ENCODE data around the gene IARS1.

Gene IARS1

DNA sequence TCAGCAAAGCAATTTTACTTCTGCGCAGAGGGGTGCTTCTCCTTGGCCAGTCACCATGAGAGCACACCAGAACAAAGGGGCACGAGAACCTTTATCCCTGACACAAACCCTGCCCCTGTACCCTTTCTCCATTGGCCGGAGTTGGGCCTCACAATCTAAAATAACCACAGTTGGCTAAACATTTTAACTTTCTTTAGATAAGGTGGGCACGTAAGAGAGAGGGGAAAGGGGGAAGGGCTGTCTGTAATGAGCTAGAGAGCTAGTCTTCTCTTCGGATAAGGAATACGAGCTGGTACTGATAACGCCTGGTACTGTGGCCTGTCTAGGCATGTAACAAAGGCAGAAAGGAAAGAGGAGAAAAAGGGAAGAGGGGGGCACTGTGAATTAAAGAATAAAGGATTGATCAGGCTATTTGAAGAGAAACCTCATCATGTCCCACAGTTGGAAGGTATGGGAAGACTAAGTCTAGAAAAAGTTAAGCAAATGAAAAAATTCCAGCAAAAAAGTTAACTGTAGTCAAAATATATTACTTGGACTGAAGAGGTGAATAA is 1.8 kb upstream of the IARS1 start:
- DNase-seq (ENCODE audit: low read depth in 2 of 2), result no peak

- no peak for DNase-seq (ENCODE audit: low read depth in 2 of 2)
Observed at GRCh38 chr9:92294297-92294676, 790 bp upstream of the IARS1 start.

- no peak for DNase-seq (ENCODE audit: low read depth in 2 of 2)
Observed at GRCh38 chr9:92293075-92293354, 482 bp downstream of the IARS1 start.

DNA sequence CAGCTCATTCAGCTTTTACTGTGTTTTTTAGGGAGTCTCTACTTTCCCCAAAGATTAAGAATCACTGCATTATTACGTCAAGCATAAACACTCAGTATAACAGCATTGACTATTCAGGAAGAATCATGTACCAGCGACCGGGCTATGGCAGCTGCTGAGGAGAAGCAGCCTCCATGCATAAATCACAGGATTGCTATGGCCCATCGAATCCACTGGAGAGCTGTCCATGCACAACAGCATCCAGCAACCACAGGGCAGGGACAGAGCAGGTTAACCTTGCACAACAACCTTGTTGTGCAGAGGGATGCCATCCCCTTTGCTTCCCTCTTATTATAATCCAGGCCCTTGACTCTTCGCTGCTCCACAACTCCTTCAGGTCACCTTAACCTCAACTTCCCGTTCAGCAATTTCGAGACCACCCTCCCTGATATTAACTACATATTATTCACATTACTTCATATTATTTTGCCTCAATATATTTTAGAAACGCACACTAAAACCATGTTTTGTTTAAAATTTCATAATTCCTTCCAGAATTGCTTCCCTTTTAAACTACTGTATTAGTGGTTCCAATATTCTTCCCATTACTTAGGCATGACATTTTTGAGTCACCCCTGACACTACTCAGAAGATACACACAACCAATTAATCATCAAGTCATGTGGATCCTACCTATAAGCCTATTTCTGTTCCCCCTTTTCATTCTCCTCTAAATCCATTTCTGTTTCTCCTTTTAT is 991 bp downstream of the IARS1 start:
- DNase-seq (ENCODE audit: low read depth in 2 of 2), result no peak

GRCh38 chr9:92291577-92291976 is 1.9 kb downstream of the IARS1 start:
- DNase-seq (ENCODE audit: low read depth in 2 of 2), result no peak

DNA sequence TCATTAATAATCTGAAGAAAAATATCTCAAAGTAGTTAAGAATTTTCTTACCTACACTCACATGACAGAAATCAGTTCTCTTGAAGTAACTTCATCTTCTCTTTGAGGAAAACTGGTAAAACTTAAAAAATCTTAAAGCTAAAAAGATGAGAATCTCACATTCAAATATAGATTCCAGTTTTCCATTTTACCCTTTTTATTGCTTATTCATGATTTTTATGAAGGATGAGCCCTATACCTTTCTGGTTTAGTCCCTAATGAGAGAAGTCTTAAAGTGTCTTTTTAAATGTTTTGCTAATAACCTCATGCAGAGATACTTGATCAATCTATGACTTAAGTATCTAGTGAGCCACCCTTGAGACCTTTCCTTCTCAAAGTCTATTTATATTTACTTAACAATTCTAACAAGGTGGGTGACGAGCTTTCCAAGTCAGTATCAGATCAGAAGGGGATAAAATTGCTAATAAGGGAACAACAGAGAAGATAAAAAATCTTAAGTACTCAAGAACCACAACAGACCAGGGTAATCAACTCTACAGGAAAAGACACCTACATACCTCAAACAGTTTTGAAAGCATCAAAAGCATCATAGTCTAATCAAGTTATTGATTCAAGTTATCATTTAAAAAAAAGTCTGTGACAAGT is 2.6 kb downstream of the IARS1 start:
- no peak for DNase-seq (ENCODE audit: low read depth in 2 of 2)

DNA sequence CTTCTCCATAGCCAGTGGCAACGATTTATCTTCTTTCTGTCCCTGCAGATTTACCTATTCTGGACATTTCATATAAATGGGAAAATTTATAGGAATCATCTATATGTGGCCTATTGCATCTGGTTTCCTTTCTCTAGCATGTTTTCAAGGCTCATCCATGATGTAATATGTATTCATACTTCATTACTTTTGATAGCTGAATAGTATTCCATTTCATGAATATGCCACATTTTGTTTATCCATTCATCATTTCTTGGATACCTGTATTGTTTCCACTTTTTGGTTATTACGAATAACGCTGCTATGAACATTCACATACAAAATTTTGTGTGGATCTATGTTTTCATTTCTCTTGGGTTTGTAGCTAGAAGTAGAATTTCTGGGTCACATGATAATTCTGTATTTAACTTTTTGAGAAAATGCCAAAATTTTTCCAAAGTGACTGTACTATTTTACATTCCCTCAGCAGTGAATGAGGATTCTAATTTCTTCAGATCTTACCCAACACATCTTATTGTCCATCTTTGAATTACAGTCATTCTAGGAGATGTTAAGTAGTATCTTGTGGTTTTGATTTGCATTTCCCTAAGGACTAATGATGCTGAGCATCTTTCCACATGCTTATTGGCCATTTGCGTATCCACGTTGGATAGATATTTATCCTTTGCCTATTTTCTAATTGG is 3.6 kb downstream of the IARS1 start:
- no peak for DNase-seq (ENCODE audit: low read depth in 2 of 2)

- no peak for DNase-seq (ENCODE audit: low read depth in 2 of 2)
Observed at GRCh38 chr9:92279302-92279701, 14.2 kb downstream of the IARS1 start.

GRCh38 chr9:92278110-92278509 is 15.4 kb downstream of the IARS1 start:
- no peak for DNase-seq (ENCODE audit: low read depth in 2 of 2)

DNA sequence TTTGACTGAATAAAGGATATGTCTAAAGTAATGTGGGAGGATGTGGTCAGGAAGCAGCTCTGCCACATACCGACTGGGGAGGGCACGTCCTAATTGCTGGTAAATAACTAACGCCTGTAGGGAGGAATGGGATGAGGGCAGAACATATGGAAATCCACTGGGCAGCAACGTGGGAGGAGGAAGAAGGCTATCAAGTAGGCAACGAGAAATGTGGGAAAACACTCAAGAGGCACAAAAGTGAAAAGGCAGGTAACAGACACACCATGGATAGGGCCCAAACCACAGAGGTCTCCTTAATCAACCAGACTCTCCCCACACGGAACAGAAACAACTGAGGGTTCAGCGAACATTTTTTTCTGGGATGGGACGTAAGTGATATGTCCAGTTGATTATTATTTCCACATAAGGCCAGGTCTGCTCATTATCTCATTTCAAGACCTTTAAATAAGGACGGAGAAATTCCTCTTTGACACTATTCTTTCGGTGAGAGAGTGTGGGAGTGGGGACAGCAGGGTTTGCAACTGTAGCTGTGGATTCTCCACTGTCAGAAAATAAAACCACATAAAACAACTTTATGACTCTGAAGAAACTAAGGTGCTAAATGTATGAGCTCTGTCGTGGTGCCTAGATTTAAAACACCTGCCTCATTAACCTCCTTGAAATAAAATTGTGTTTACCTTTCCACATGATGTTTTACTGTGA is 17.0 kb downstream of the IARS1 start:
- DNase-seq (ENCODE audit: low read depth in 2 of 2), result no peak

- no peak for DNase-seq (ENCODE audit: low read depth in 2 of 2)
Observed at GRCh38 chr9:92275541-92275940, 18.0 kb downstream of the IARS1 start.

GRCh38 chr9:92270511-92270910 is 23.0 kb downstream of the IARS1 start:
- no peak for DNase-seq (ENCODE audit: low read depth in 2 of 2)

DNA sequence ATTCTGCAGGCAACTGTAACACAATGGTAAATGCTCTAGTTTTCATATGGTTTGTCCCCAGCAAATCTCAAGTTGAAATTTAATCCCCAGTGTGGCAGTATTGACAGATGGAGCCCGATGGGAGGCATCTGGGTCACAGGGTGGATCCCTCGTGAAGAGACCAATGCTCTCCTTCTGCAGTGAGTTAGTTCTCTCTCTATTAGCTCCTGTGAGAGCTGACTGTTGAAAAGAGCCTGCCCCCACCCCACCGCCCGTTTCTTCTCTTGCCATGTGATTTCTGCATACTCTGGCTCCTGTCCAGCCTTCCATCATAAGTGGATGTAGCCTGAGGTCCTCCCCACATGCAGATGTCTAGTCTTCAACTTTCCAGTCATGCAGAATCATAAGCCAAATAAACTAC is 27.0 kb downstream of the IARS1 start:
- DNase-seq (ENCODE audit: low read depth in 2 of 2), result no peak

GRCh38 chr9:92265154-92265553 is 28.3 kb downstream of the IARS1 start:
- no peak for DNase-seq (ENCODE audit: low read depth in 2 of 2)

DNA sequence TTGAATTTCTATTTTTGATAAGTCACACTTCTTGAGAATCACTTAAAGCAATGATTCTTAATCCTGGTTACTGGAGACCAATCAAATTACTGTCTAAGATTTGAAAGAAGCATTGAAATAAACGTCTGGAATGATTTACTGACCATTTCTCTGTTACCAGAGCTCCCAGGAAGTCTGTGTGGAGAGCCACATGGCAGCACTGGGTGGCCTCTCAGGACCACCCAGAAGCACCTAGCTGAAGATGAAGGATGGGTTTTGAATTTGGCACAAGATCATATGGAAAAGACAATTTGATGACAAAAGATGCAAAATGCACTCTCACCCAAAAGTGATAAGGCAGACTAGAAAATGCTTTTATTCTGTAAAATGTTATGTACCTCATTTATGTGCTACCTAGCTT is 30.4 kb downstream of the IARS1 start:
- DNase-seq (ENCODE audit: low read depth in 2 of 2), result no peak

- DNase-seq (ENCODE audit: low read depth in 2 of 2), result no peak
Observed at GRCh38 chr9:92257327-92257726, 36.2 kb downstream of the IARS1 start.

- DNase-seq (ENCODE audit: low read depth in 2 of 2), result no peak
Observed at GRCh38 chr9:92254381-92255337, 38.8 kb downstream of the IARS1 start.

- no peak for DNase-seq (ENCODE audit: low read depth in 2 of 2)
Observed at GRCh38 chr9:92253656-92254055, 39.8 kb downstream of the IARS1 start.

GRCh38 chr9:92247981-92248380 is 45.5 kb downstream of the IARS1 start:
- no peak for DNase-seq (ENCODE audit: low read depth in 2 of 2)

- DNase-seq (ENCODE audit: low read depth in 2 of 2), result no peak
Observed at GRCh38 chr9:92247296-92247695, 46.2 kb downstream of the IARS1 start.
